Fibroblast of lung (primary cell): ENCODE results near the gene SSBP3. TPM values are rescaled to one million over a fixed set of nuclear protein-coding genes. Genes with fewer than 3 reads are reported as not detected.

Experiments
- DNase-seq, 2 donors: peaks; one replicate each; pipeline versions ENCODE4 v3.0.0 to v3.0.0-alpha.2; 2010; ENCODE audit warnings: low read depth in 2 of 2
- H2AFZ ChIP-seq: 2 replicates; pipeline ENCODE4 v1.5.1; 2012; ENCODE audit warnings: low read length, control low read depth, inconsistent platforms
- H3K27ac ChIP-seq: 2 replicates; pipeline ENCODE4 v1.5.1; 2011; ENCODE audit warnings: low read length, control low read depth; ENCODE audit not compliant: insufficient read depth
- H3K27me3 ChIP-seq: 2 replicates; pipeline ENCODE4 v1.5.1; 2011; ENCODE audit warnings: mild to moderate bottlenecking, low read length; ENCODE audit not compliant: control insufficient read depth, insufficient read depth
- H3K36me3 ChIP-seq: 2 replicates; pipeline ENCODE4 v1.5.1; 2011; ENCODE audit warnings: low read length; ENCODE audit not compliant: control insufficient read depth, insufficient read depth
- H3K4me1 ChIP-seq: 2 replicates; pipeline ENCODE4 v1.5.1; 2011; ENCODE audit warnings: low read length; ENCODE audit not compliant: control insufficient read depth, insufficient read depth; ENCODE audit errors: extremely low read depth
- H3K4me2 ChIP-seq: 2 replicates; pipeline ENCODE4 v1.5.1; 2011; ENCODE audit warnings: low read length, control low read depth; ENCODE audit not compliant: insufficient read depth; ENCODE audit errors: extremely low read depth
- H3K4me3 ChIP-seq, 4 experiments: fragments of 200-600 bp in 1 of 4; sonication (generic) in 1 of 4; replicated peaks in 1 of 4; 2 replicates each; pipeline ENCODE4 v1.5.1; 2011 to 2016; ENCODE audit warnings: low read length in 4 of 4, low read depth in 3 of 4, mild to moderate bottlenecking in 3 of 4, control low read depth in 2 of 4, inconsistent platforms in 1 of 4, mixed read lengths in 1 of 4; ENCODE audit not compliant: insufficient read depth in 1 of 4; ENCODE audit errors: control extremely low read depth in 1 of 4
- H3K79me2 ChIP-seq: 2 replicates; pipeline ENCODE4 v1.5.1; 2012; ENCODE audit warnings: mild to moderate bottlenecking, low read length, inconsistent platforms; ENCODE audit not compliant: control insufficient read depth, insufficient read depth
- H3K9ac ChIP-seq: 2 replicates; pipeline ENCODE4 v1.5.1; 2011; ENCODE audit warnings: mild to moderate bottlenecking, low read length, control low read depth; ENCODE audit not compliant: insufficient read depth
- H3K9me3 ChIP-seq: 2 replicates; pipeline ENCODE4 v1.5.1; 2012; ENCODE audit warnings: low read depth, low read length; ENCODE audit not compliant: control insufficient read depth, insufficient read depth
- H4K20me1 ChIP-seq: 2 replicates; pipeline ENCODE4 v1.5.1; 2011; ENCODE audit warnings: low read length; ENCODE audit not compliant: control insufficient read depth, insufficient read depth; ENCODE audit errors: extremely low read depth
- EZH2 ChIP-seq: IDR thresholded peaks from 2 replicates; pipeline ENCODE4 v1.5.1; 2012; ENCODE audit warnings: low read length, control low read depth, mild to moderate bottlenecking; ENCODE audit errors: missing control alignments
- polyA plus RNA-seq, 2 donors: library from polyadenylated mRNA; depleted of rRNA in 1 of 2; stranded (reverse) in 1 of 2; unstranded in 1 of 2; fragments of >200 nt; gene quantifications; 2 replicates each; pipeline ENCODE4 v1.2.1, GENCODE V29; 2011 to 2012; ENCODE audit warnings: missing spikeins in 1 of 2
- total RNA-seq: library from RNA; depleted of rRNA; stranded (reverse); fragments of >200 nt; gene quantifications from 2 replicates; pipeline ENCODE4 v1.2.1, GENCODE V29; 2014
- TF ChIP-seq, protein P1 (sequence below), 2 donors: IDR thresholded peaks in 1 of 2; conservative IDR thresholded peaks in 1 of 2; 1 replicate in 1 of 2; 2 replicates in 1 of 2; pipeline ENCODE4 v1.5.1; 2011 to 2012; ENCODE audit warnings: low read length in 2 of 2, control low read depth in 1 of 2, inconsistent platforms in 1 of 2, low read depth in 1 of 2, mild to moderate bottlenecking in 1 of 2

SSBP3 gene
- total and polyA plus RNA-seq, 2 donors (not counting 1 experiment from before 2014, with no cell fraction given) = 9.4 to 26.4 TPM

DNA sequence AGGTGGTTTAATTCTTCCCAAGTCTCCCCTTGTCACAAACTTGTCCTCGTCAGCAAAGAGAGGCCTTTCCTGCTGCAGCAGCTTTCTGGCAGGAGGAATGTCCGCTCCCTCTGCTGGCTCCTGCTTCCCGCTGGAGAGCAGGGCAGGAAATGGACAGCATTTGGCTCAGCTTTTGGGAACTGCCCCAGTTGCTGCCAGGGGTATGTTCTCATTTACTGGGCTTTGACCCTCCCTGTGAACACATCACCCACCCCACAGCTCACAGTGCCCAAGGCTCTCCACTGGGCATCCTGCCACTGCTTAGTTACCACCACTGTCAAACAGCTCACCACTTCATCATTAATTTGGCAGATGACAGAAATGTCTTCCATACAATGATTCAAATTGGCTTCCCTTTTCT lies 130.8 kb downstream of the SSBP3 start:
- no peak for TF ChIP-seq EZH2
- TF ChIP-seq, protein P1, sequence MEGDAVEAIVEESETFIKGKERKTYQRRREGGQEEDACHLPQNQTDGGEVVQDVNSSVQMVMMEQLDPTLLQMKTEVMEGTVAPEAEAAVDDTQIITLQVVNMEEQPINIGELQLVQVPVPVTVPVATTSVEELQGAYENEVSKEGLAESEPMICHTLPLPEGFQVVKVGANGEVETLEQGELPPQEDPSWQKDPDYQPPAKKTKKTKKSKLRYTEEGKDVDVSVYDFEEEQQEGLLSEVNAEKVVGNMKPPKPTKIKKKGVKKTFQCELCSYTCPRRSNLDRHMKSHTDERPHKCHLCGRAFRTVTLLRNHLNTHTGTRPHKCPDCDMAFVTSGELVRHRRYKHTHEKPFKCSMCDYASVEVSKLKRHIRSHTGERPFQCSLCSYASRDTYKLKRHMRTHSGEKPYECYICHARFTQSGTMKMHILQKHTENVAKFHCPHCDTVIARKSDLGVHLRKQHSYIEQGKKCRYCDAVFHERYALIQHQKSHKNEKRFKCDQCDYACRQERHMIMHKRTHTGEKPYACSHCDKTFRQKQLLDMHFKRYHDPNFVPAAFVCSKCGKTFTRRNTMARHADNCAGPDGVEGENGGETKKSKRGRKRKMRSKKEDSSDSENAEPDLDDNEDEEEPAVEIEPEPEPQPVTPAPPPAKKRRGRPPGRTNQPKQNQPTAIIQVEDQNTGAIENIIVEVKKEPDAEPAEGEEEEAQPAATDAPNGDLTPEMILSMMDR (conservative IDR thresholded peaks at IDR 0.05 in 1 of 2, IDR thresholded peaks at IDR 0.05 in 1 of 2; ENCODE audit: low read depth in 1 of 2, low read length in 2 of 2) = peak; percentile 32 to 54
- peak overlapping the region; percentile 97 for H3K27ac ChIP-seq
- H3K4me3 ChIP-seq = no peak overlapping the region
- no peak overlapping the region for H2AFZ ChIP-seq
- no peaks in the 10 kb centered on the region for H3K79me2 ChIP-seq
- no peaks in the 10 kb centered on the region for H3K36me3 ChIP-seq
- H3K27me3 ChIP-seq = no peaks in the 10 kb centered on the region
- H3K9ac ChIP-seq = peak overlapping the region; percentile 52
- peaks cover 48% of the 10 kb centered on the region for H3K4me1 ChIP-seq
- peak; percentile 77 to 80 for DNase-seq
- H3K4me2 ChIP-seq = peak overlapping the region; percentile 44
- no peaks in the 10 kb centered on the region for H3K9me3 ChIP-seq
- H4K20me1 ChIP-seq = no peaks in the 10 kb centered on the region

DNA sequence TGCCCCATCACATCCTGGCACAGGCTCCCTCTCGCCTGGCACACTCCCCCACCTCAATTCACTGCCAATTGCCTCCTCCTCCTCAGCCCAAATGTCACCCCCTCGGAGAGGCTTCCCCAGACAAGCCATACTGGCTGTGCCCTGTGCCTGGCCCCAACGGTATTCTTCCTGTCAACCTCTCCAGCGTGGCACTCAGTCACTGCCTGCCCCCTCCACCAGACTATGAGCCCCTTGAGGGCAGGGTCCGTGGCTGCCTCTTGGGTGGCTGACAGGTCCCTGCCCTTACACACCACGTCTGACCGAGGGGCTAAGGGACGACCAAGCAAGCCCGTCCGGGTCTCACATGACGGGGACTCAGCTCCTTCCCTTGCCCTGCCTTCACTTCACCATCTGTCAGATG lies 131.3 kb downstream of the SSBP3 start:
- Histone ChIP-seq H3K4me2 (peak overlapping the region; percentile 44), H3K27me3 (no peaks in the 10 kb centered on the region), H3K27ac (peak overlapping the region; percentile 97), H3K4me3 (no peak overlapping the region), H2AFZ (no peak overlapping the region), H3K9me3 (no peaks in the 10 kb centered on the region), H3K79me2 (no peaks in the 10 kb centered on the region), H3K4me1 (peaks cover 48% of the 10 kb centered on the region), H4K20me1 (no peaks in the 10 kb centered on the region), H3K9ac (peak overlapping the region; percentile 52), H3K36me3 (no peaks in the 10 kb centered on the region)
- no peak for DNase-seq
- TF ChIP-seq, protein P1 (conservative IDR thresholded peaks at IDR 0.05 in 1 of 2, IDR thresholded peaks at IDR 0.05 in 1 of 2; ENCODE audit: low read depth in 1 of 2, low read length in 2 of 2) = no peak
- TF ChIP-seq EZH2 = no peak

DNA sequence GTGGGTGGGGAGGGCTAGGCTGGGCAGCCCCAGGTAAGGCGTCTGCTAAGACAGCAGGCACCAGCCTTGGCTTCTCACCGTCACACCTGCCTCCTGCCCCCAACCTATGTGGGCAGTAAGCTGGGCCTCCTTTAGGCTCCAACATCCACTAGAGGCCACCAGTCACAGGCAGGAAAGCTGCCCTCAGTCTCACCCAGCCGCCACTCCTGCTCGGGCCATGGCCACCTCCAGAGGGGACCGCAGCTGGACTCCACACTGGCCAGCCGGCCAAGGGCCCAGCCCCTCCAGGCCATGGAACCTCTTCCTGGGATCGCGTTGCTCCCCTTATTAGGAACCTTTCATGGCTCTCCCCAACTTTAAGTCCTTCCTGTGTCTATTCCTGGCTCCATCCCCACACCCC lies 131.7 kb downstream of the SSBP3 start:
- Histone ChIP-seq H4K20me1 (no peaks in the 10 kb centered on the region), H3K9me3 (no peaks in the 10 kb centered on the region), H3K27ac (peak overlapping the region; percentile 97), H3K4me2 (no peak overlapping the region), H3K4me3 (no peak overlapping the region), H3K27me3 (no peaks in the 10 kb centered on the region), H3K4me1 (peaks cover 47% of the 10 kb centered on the region), H3K79me2 (no peaks in the 10 kb centered on the region), H3K9ac (peak overlapping the region; percentile 35), H3K36me3 (no peaks in the 10 kb centered on the region), H2AFZ (no peak overlapping the region)
- TF ChIP-seq, protein P1 (conservative IDR thresholded peaks at IDR 0.05 in 1 of 2, IDR thresholded peaks at IDR 0.05 in 1 of 2; ENCODE audit: low read depth in 1 of 2, low read length in 2 of 2) = no peak
- TF ChIP-seq EZH2 = no peak
- DNase-seq = no peak
